HG03520 (cell line): Measurements from ENCODE around the gene TTC24.
"Not testable (repeated sequence)": the region's sequence is repeated elsewhere in the genome, so short reads cannot be mapped to it uniquely, and the experiment has no call there.

ENCODE experiments used
- ATAC-seq: cut with Tn5 transposase; IDR thresholded peaks from one replicate; pipeline ENCODE4 v1.9.1; 2021; ENCODE audit warnings: mild to moderate bottlenecking, moderate library complexity; ENCODE audit not compliant: unreplicated experiment

Gene TTC24

GRCh38 chr1:156602557-156602993, 23.1 kb downstream of the TTC24 start:
- ATAC-seq, result no peak

- not testable (repeated sequence) for ATAC-seq
These were observed 27.8 kb downstream of the TTC24 start for GRCh38 chr1:156607344-156607743.

GRCh38 chr1:156608036-156608674, 28.6 kb downstream of the TTC24 start:
- ATAC-seq, result no peak

DNA sequence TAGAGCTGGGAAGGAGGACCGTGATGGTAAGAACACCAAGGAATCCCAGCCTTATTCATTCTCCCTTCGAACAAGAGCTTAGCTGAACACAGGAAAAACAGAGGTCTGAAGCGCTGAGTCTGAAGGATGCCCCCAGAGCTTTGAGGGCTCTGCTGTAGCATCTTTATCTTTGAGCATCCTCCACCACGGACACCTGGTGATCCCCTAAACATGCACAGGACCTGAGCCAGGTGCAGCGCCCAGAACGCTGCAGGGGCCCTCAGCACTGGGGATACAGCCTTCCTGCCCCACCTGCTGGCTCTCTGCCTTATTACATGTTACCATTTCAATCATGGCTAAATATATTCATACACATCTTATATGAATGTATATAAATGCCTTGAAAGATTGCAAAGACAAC, 29.5 kb downstream of the TTC24 start:
- peak; percentile 48 for ATAC-seq

DNA sequence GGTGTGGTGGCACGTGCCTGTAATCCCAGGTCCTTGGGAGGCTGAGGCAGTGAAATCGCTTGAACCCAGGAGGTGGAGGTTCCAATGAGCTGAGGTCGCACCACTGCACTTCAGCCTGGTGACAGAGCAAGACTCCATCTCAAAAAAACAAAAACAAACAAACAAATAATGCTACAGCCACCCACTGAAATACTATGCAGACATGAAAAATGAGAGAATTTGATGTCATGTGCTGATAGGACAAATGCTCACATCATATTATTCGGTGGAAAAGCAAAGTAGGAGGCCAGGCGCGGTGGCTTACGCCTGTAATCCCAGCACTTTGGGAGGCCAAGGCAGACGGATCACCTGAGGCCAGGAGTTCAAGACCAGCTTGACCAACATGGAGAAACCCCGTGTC, 30.5 kb downstream of the TTC24 start:
- ATAC-seq, result not testable (repeated sequence)

DNA sequence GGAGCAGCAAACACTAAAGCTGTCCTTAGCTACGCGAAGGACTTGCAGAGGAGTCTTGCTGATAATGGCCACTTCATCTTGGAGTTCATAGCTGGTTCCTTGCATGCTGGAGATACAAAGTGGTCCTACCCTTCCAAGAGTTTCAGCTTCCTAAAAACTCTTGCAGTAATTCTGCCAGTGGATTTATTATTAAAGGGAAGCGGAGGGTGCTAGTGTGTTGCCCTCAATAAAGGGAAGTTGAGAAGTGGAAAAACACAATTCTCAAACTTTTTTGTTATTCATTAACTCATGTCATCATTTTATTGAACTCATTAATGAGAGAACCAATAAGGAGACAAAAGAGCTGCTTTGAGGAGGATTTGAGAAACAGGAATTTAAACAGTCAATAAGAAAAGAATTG, 33.1 kb downstream of the TTC24 start:
- no peak for ATAC-seq

GRCh38 chr1:156615946-156616345, 36.4 kb downstream of the TTC24 start:
- ATAC-seq, result no peak

- no peak for ATAC-seq
These were observed 36.9 kb downstream of the TTC24 start for GRCh38 chr1:156616463-156616862.

DNA sequence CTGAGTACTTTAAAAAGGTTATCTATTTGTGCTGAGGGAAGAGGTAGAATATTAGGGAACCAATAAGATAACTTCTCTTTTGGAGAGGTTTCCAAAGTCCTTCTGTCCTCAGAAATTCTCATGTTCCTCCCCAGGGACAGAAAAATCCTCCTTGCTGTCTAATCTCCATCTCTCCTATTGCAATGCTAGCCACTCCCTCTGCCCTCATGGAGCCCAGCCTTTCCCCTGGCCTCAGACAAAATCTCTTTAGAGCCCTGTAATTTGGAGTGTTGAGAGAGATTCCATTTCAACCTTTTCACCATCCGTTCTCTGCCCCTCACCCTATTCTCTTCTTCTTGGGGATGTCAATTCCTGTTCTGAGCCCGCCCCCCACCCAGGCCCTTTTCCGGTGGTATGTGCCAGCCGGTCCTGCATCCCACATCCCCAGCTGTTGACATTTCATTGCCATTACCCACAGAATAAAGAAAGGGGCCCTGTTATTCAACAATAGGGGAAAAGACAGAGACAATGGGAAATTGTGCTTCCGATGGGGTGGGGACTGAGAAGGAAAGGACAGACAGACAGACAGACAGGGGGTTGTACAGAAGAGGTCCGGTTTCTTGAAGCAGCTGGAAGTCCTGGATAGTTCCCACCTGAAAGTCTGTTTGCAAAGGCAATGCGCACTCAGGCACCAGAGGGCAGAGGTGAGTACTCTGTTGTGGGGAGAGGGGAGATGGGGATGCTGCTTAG, 39.5 kb downstream of the TTC24 start, which contains the start of gene HAPLN2:
TSS of gene HAPLN2 (plus strand) at position 563 of the 729 bp plus-strand sequence. CDS start 4,076 bp downstream, outside the sequence.
- ATAC-seq, result no peak

GRCh38 chr1:156619582-156619955, 40.0 kb downstream of the TTC24 start:
- no peak for ATAC-seq

GRCh38 chr1:156622581-156623297, 43.2 kb downstream of the TTC24 start:
- ATAC-seq, result no peak

- ATAC-seq, result no peak
These were observed 44.7 kb downstream of the TTC24 start for GRCh38 chr1:156623946-156624813.

DNA sequence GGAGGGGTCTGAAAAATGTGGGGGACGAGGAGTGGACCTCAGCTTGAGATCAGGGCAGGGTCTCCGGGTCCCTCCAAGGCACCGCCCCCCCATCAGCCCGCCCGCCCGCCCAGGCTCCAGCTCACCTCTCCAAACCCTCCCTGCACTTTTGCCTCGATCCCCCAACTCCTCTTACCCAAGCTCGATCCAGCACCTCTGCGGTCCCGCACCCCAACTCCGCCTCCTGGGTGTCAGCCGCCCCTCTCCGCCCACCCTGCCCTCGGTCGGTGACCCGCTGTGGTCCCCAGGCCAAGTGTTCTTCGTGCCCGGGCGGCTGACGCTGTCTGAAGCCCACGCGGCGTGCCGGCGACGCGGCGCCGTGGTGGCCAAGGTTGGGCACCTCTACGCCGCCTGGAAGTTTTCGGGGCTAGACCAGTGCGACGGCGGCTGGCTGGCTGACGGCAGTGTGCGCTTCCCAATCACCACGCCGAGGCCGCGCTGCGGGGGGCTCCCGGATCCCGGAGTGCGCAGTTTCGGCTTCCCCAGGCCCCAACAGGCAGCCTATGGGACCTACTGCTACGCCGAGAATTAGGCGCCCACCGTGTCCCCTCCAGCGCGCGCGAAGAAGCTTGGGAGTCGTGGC, 45.4 kb downstream of the TTC24 start:
- no peak for ATAC-seq

- no peak for ATAC-seq
These were observed 46.0 kb downstream of the TTC24 start for GRCh38 chr1:156625436-156626078.

DNA sequence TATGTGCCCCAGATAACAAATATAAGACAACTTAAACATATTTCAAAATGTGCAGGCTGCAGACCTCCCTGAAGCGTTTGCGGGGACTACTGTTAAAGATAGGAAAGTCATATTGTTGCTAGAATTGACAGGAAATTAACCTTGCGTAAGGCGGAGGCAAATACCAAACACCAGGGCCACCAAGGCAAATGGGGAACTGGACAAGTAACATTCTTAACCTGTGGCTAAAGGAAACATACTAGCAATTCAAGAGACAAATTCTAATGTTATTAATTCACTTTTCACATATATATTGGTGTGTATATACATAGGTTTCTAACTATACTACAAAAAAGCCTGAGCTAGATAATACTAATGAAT, 46.5 kb downstream of the TTC24 start:
- no peak for ATAC-seq

GRCh38 chr1:156627313-156627880, 47.9 kb downstream of the TTC24 start:
- no peak for ATAC-seq

GRCh38 chr1:156629823-156630449, 50.4 kb downstream of the TTC24 start:
- no peak for ATAC-seq

DNA sequence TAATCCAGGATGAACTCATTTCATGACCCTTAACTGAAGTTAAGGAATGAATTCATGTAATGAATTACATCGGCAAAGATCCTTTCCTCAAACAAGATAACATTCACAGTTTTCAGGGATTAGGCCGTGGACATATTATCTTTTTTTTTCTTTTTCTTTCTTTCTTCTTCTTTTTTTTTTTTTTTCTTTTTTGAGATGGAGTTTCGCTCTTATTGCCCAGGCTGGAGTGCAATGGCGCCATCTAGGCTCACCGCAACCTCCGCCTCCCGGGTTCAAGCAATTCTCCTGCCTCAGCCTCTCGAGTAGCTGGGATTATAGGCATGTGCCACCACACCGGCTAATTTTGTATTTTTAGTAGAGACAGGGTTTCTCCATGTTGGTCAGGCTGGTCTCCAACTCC, 51.6 kb downstream of the TTC24 start:
- not testable (repeated sequence) for ATAC-seq

DNA sequence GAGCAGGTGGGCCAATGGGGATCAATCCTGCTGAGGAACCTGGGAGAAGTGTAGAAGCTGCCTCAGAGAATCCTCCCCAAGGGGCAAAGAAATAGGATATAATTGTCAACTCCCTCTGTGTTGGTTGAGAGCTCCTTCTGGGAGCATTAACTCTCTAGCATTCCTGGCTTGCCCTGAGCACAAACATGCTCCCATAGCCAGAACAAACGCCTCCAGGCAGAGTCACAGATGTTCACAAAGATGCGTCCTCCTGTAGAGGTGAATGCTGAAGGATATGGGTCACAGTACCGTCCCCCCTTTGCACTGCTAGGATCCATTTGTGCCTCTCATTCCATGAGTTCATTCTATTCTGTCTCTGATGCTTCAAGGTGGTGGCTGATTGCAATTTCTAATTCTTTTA, 52.8 kb downstream of the TTC24 start:
- ATAC-seq, result no peak
